ENCODE measurements around the gene CHI3L1.

CHI3L1 gene

GRCh38 chr1:203170625-203171330, 15.7 kb downstream of the CHI3L1 start:
- H3K4me3 ChIP-seq (ENCODE audit: control insufficient read depth, low read depth, low read length): no peak overlapping the region
- no peak for DNase-seq (ENCODE audit: low read depth)
- TF ChIP-seq CTCF (conservative IDR thresholded peaks at IDR 0.05; ENCODE audit: control insufficient read depth, insufficient read depth, low read depth, low read length): no peak

GRCh38 chr1:203169770-203170520, 16.6 kb downstream of the CHI3L1 start:
- H3K4me3 ChIP-seq (ENCODE audit: control insufficient read depth, low read depth, low read length): no peak overlapping the region
- no peak for TF ChIP-seq CTCF (conservative IDR thresholded peaks at IDR 0.05; ENCODE audit: control insufficient read depth, insufficient read depth, low read depth, low read length)
- no peak for DNase-seq (ENCODE audit: low read depth)

- DNase-seq (ENCODE audit: low read depth): no peak
- H3K4me3 ChIP-seq (ENCODE audit: control insufficient read depth, low read depth, low read length): no peak overlapping the region
- TF ChIP-seq CTCF (conservative IDR thresholded peaks at IDR 0.05; ENCODE audit: control insufficient read depth, insufficient read depth, low read depth, low read length): no peak
Measured at GRCh38 chr1:203168991-203169390, 17.5 kb downstream of the CHI3L1 start.

GRCh38 chr1:203168256-203168786, 18.2 kb downstream of the CHI3L1 start:
- DNase-seq (ENCODE audit: low read depth): no peak
- TF ChIP-seq CTCF (conservative IDR thresholded peaks at IDR 0.05; ENCODE audit: control insufficient read depth, insufficient read depth, low read depth, low read length): no peak
- H3K4me3 ChIP-seq (ENCODE audit: control insufficient read depth, low read depth, low read length): no peak overlapping the region

GRCh38 chr1:203167913-203168200, 18.6 kb downstream of the CHI3L1 start:
- H3K4me3 ChIP-seq (ENCODE audit: control insufficient read depth, low read depth, low read length): no peak overlapping the region
- DNase-seq (ENCODE audit: low read depth): no peak
- no peak for TF ChIP-seq CTCF (conservative IDR thresholded peaks at IDR 0.05; ENCODE audit: control insufficient read depth, insufficient read depth, low read depth, low read length)

- no peak for TF ChIP-seq CTCF (conservative IDR thresholded peaks at IDR 0.05; ENCODE audit: control insufficient read depth, insufficient read depth, low read depth, low read length)
- no peak for DNase-seq (ENCODE audit: low read depth)
- H3K4me3 ChIP-seq (ENCODE audit: control insufficient read depth, low read depth, low read length): no peak overlapping the region
Measured at GRCh38 chr1:203167026-203167912, 19.2 kb downstream of the CHI3L1 start.
